Amniotic stem cell (primary cell): ENCODE results near the gene PITX2.

Experiments used
- DNase-seq: peaks from one replicate; lab custom pipeline; 2025; lab: John Stamatoyannopoulos, UW

The PITX2 gene

GRCh38 chr4:110622841-110623717 is at the start of gene PITX2:
Gene PITX2 (minus strand): TSS chr4:110623077. CDS start chr4:110622460, 617 bp downstream.
- peak; percentile 15 for DNase-seq

GRCh38 chr4:110671679-110672078 is 48.8 kb upstream of the PITX2 start:
- no peak for DNase-seq

DNA sequence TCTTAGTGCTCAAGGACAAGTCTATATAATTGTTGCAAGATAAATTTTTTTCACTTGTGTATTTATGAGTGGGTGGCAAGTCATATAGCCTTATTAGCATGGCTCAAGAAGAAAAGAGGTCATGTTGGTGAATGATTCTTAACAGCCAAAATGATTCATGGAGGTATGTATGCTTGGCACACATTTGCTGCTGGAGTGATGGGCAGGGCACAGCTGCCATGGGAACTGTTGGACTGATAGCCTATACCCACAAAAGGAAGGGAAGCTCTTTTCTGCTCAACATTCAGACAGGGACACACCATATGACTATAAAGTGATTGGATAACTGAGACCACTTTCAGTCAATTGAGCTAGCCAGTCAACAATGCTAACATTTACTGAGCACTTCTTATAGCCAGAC is 46.8 kb upstream of the PITX2 start:
- DNase-seq = no peak

- DNase-seq = no peak
Measured at GRCh38 chr4:110668463-110669235, 45.8 kb upstream of the PITX2 start.

DNA sequence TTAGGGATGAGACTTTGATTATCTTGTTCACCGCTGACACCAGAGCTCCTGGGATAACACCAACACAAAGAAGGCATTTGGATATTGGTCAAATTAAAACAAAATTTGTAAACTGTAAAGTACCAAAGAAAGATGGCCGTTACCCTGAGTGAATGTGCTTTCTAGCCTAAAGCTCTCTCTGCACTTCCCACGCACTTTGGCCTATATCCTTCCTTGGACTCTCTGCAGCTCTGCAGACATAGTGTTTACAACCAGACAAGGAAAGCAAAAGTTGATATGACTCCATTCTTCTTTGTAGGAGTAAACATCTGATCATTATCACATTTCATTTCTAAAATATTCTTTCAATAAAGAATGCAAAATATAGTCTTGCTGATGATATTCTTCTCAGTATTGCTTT is 44.8 kb upstream of the PITX2 start:
- no peak for DNase-seq

GRCh38 chr4:110666030-110666429 is 43.2 kb upstream of the PITX2 start:
- no peak for DNase-seq

GRCh38 chr4:110663738-110664444 is 41.0 kb upstream of the PITX2 start:
- no peak for DNase-seq

- no peak for DNase-seq
Measured at GRCh38 chr4:110663206-110663605, 40.3 kb upstream of the PITX2 start.

GRCh38 chr4:110660755-110661154 is 37.9 kb upstream of the PITX2 start:
- DNase-seq = no peak

DNA sequence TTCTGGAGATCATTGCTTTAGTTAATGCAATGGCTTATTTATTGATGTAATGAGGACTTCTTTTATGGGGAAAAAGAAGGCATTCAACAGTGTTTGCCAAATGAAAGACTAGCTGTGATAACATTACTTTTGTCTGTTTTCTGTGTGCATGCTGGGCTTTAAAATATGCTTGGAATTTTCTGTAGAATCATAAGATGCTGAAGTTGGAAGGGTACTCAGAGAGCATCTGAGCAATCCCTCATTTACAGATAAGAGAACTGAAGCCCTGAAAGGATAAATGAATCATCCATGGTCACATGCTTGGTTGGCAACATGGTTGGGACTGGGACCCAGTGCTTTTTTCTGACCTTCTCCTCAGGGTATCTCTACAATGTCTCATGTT is 31.4 kb upstream of the PITX2 start:
- DNase-seq = no peak

- no peak for DNase-seq
Measured at GRCh38 chr4:110653321-110654253, 30.7 kb upstream of the PITX2 start.

DNA sequence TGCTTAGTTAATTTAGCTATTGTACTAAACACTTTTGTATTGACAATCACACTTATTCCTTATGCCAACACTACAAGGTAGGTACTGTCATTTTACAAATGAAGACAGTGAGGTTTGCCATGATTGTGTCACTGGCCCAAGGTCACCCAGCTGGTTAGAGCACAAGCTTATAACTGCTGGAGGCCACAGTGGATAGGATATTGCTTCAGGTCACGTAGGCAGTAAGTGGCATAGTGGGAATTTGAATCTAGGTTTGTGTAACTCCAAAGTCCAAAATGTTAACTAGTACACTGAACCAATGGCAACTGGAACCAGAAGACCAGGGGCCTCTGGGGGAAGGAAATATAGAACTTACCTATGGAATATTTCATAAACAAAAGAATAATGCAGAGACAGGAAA is 21.1 kb upstream of the PITX2 start:
- no peak for DNase-seq

- no peak for DNase-seq
Measured at GRCh38 chr4:110643096-110643495, 20.2 kb upstream of the PITX2 start.

GRCh38 chr4:110641218-110641617 is 18.3 kb upstream of the PITX2 start:
- no peak for DNase-seq

GRCh38 chr4:110640576-110640975 is 17.7 kb upstream of the PITX2 start:
- no peak for DNase-seq

DNA sequence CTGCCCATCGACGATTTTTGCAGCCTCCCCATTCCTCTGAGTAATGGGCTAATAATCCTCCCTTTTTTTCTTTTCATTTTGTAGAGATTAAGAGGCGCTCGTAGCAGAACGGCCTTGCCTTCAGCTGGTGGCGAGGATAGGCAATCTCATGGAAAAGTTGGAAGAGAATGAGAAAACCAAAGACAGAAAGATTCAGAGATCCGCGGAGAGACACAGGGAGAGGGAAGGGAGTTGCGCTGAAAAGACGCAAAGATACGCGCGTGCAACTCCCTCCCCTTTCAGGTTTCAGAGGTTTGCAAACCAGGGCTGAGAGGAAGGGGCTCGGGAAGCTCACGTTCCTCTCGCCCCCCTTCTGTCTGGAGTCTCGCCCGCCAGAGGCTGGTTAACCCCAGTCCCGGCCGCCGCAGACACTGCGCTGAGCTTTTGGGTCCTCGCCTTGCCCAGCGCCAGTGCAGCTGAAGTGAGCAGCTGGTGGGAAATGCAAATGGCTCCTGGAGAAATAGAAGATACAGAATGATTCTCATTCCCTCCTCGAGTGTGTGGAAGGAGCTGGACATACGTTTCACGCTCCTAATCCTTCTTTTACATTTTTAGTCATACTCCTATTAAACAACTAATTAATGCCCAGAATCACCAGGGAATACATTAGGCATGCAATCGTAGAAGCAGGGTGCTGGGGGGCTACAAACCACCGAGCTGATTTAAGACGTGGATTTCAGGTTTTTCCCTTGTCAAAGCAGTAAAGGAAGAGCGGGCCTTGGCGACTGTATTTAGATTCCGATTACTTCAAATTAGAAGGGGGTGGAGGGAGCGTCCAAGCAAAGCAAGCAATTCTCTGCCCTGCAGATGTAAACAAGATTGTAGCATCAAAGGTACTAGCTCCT is 16.6 kb upstream of the PITX2 start:
- DNase-seq = no peak

GRCh38 chr4:110638089-110638746 is 15.3 kb upstream of the PITX2 start:
- DNase-seq = no peak

- no peak for DNase-seq
Measured at GRCh38 chr4:110637408-110638088, 14.7 kb upstream of the PITX2 start.

DNA sequence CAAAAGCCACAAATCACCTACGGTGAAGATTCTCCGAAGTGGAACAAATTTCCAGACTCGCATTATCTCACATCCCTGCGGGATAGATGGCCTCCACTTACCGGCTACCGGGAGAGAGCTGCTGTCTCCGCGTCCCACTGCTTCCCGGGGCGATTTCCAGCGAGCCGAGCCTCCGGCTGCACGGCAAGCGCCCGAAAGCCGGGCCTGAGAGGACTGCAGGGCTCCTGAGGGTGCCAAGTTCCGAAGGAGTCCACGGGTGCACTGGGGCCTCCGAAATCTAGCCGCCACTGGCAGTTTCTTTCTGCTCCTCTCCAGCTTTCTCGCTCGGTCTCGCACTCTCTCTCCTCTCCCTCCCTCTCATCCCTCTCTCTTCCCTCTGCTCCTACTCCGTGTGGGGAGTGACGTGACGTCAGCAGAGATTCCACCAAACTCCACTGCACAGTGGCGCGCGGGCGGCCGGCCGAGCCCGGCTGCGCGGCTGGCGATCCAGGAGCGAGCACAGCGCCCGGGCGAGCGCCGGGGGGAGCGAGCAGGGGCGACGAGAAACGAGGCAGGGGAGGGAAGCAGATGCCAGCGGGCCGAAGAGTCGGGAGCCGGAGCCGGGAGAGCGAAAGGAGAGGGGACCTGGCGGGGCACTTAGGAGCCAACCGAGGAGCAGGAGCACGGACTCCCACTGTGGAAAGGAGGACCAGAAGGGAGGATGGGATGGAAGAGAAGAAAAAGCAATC is 14.0 kb upstream of the PITX2 start:
- DNase-seq = no peak
